ENCODE results near the gene ZNF19. TPM values are rescaled to one million over a fixed set of nuclear protein-coding genes. Genes with fewer than 3 reads are reported as not detected.

ZNF19 gene
- polyA plus RNA-seq, 4 donors, result 13.4 to 15.5 (median 14.5) TPM

- DNase-seq (ENCODE audit: low read depth in 4 of 4, low spot score in 3 of 4), result no peak
Observed at GRCh38 chr16:71448274-71448866, 40.8 kb downstream of the ZNF19 start.

- no peak for DNase-seq (ENCODE audit: low read depth in 4 of 4, low spot score in 3 of 4)
Observed at GRCh38 chr16:71443714-71444113, 45.4 kb downstream of the ZNF19 start.

GRCh38 chr16:71442051-71442440, 47.1 kb downstream of the ZNF19 start, which contains the start of gene TLE7:
Gene TLE7, minus strand, starts transcription at chr16:71442054. Its CDS starts 8,730 bp downstream, at chr16:71433324.
- DNase-seq (ENCODE audit: low read depth in 4 of 4, low spot score in 3 of 4), result no peak

GRCh38 chr16:71441348-71442050, 47.6 kb downstream of the ZNF19 start:
- DNase-seq (ENCODE audit: low read depth in 4 of 4, low spot score in 3 of 4), result no peak

GRCh38 chr16:71440669-71441347, 48.3 kb downstream of the ZNF19 start:
- DNase-seq (ENCODE audit: low read depth in 4 of 4, low spot score in 3 of 4), result no peak

GRCh38 chr16:71439523-71439922, 49.6 kb downstream of the ZNF19 start:
- no peak for DNase-seq (ENCODE audit: low read depth in 4 of 4, low spot score in 3 of 4)

- DNase-seq (ENCODE audit: low read depth in 4 of 4, low spot score in 3 of 4), result no peak
Observed at GRCh38 chr16:71436473-71436872, 52.7 kb downstream of the ZNF19 start.

GRCh38 chr16:71432906-71433305, 56.2 kb downstream of the ZNF19 start:
- no peak for DNase-seq (ENCODE audit: low read depth in 4 of 4, low spot score in 3 of 4)

- no peak for DNase-seq (ENCODE audit: low read depth in 4 of 4, low spot score in 3 of 4)
Observed at GRCh38 chr16:71431991-71432390, 57.1 kb downstream of the ZNF19 start.

GRCh38 chr16:71431176-71431575, 57.9 kb downstream of the ZNF19 start:
- no peak for DNase-seq (ENCODE audit: low read depth in 4 of 4, low spot score in 3 of 4)

GRCh38 chr16:71430744-71431143, 58.4 kb downstream of the ZNF19 start:
- no peak for DNase-seq (ENCODE audit: low read depth in 4 of 4, low spot score in 3 of 4)

GRCh38 chr16:71429581-71429980, 59.5 kb downstream of the ZNF19 start:
- no peak for DNase-seq (ENCODE audit: low read depth in 4 of 4, low spot score in 3 of 4)

GRCh38 chr16:71428883-71429282, 60.2 kb downstream of the ZNF19 start:
- DNase-seq (ENCODE audit: low read depth in 4 of 4, low spot score in 3 of 4), result no peak

GRCh38 chr16:71428385-71428784, 60.7 kb downstream of the ZNF19 start:
- DNase-seq (ENCODE audit: low read depth in 4 of 4, low spot score in 3 of 4), result no peak

GRCh38 chr16:71426880-71427615, 62.1 kb downstream of the ZNF19 start:
- DNase-seq (ENCODE audit: low read depth in 4 of 4, low spot score in 3 of 4), result no peak

GRCh38 chr16:71426069-71426879, 62.9 kb downstream of the ZNF19 start:
- DNase-seq (ENCODE audit: low read depth in 4 of 4, low spot score in 3 of 4), result peak in 3 of 4 donors; percentile 13 to 28 (median 14)

GRCh38 chr16:71425746-71426068, 63.4 kb downstream of the ZNF19 start:
- DNase-seq (ENCODE audit: low read depth in 4 of 4, low spot score in 3 of 4), result no peak

- no peak for DNase-seq (ENCODE audit: low read depth in 4 of 4, low spot score in 3 of 4)
Observed at GRCh38 chr16:71424626-71425025, 64.5 kb downstream of the ZNF19 start.

GRCh38 chr16:71423865-71424264, 65.3 kb downstream of the ZNF19 start:
- no peak for DNase-seq (ENCODE audit: low read depth in 4 of 4, low spot score in 3 of 4)
